B cell (primary cell): ENCODE results near the gene RNF220. TPM values are rescaled to one million over a fixed set of nuclear protein-coding genes. Genes with fewer than 3 reads are reported as not detected.

Source experiments
- ATAC-seq: fragments of 200-7000 bp; cut with Tn5 transposase; one replicate; pipeline ENCODE4 v1.10.0; 2021; ENCODE audit warnings: low read depth, mild to moderate bottlenecking, moderate number of reproducible peaks, moderate library complexity
- CTCF ChIA-PET: fragments of 350-600 bp; sonication (Branson Sonifier 250); formaldehyde crosslinking; loops from one replicate; lab custom pipeline; 2021; ENCODE audit warnings: antibody characterized with exemption, inconsistent platforms; lab: Charles Lee
- POLR2A ChIA-PET: fragments of 350-600 bp; sonication (Branson Sonifier 250); formaldehyde crosslinking; loops from one replicate; lab custom pipeline; 2021; ENCODE audit warnings: antibody characterized with exemption; lab: Charles Lee
- DNase-seq: peaks from one replicate; pipeline ENCODE4 v3.0.0; 2013
- H2AFZ ChIP-seq: 2 replicates; pipeline ENCODE4 v1.6.1; 2012; ENCODE audit warnings: mild to moderate bottlenecking, low read depth, low read length; ENCODE audit not compliant: insufficient read depth, poor library complexity, severe bottlenecking
- H3K27ac ChIP-seq, 2 donors: 1 replicate in 1 of 2; 2 replicates in 1 of 2; pipeline ENCODE4 v1.5.1; 2012 to 2013; ENCODE audit warnings: low read length in 2 of 2, mild to moderate bottlenecking in 2 of 2, moderate library complexity in 1 of 2
- H3K27me3 ChIP-seq, 4 experiments: fragments of 200-600 bp in 1 of 4; sonication (generic) in 1 of 4; replicated peaks in 1 of 4; 1 replicate in 2 of 4; 2 replicates in 2 of 4; pipeline versions ENCODE4 v1.6.1 to v1.7.0; 2013 to 2016; ENCODE audit warnings: low read length in 3 of 4, mild to moderate bottlenecking in 2 of 4, mixed read lengths in 1 of 4, moderate library complexity in 1 of 4; ENCODE audit not compliant: insufficient read depth in 4 of 4, control insufficient read depth in 3 of 4; ENCODE audit errors: control extremely low read depth in 1 of 4
- H3K36me3 ChIP-seq, 2 experiments: replicated peaks in 1 of 2; 1 replicate in 1 of 2; 2 replicates in 1 of 2; pipeline versions ENCODE4 v1.6.1 to v1.7.1; 2013; ENCODE audit warnings: low read length in 1 of 2; ENCODE audit not compliant: insufficient read depth in 2 of 2, control insufficient read depth in 1 of 2; ENCODE audit errors: control extremely low read depth in 1 of 2, extremely low read depth in 1 of 2
- H3K4me1 ChIP-seq, 2 donors: fragments of 200-600 bp in 1 of 2; sonication (generic) in 1 of 2; 1 replicate in 1 of 2; 2 replicates in 1 of 2; pipeline versions ENCODE4 v1.5.1 to v1.6.1; 2013 to 2017; ENCODE audit warnings: low read length in 2 of 2; ENCODE audit not compliant: control insufficient read depth in 2 of 2, insufficient read depth in 2 of 2
- H3K4me2 ChIP-seq: replicated peaks from 2 replicates; pipeline ENCODE3; 2012; ENCODE audit warnings: mild to moderate bottlenecking, low read depth, low read length; ENCODE audit not compliant: poor library complexity, severe bottlenecking
- H3K4me3 ChIP-seq, 5 experiments: fragments of 200-600 bp in 1 of 5; sonication (generic) in 1 of 5; 1 replicate in 3 of 5; 2 replicates in 2 of 5; pipeline versions ENCODE4 v1.5.1 to v1.7.0; 2011 to 2016; ENCODE audit warnings: low read length in 4 of 5, mild to moderate bottlenecking in 4 of 5, low read depth in 2 of 5, control low read depth in 1 of 5, moderate library complexity in 1 of 5; ENCODE audit not compliant: insufficient read depth in 1 of 5; ENCODE audit errors: control extremely low read depth in 1 of 5, extremely low read depth in 1 of 5
- H3K79me2 ChIP-seq: fragments of 200-600 bp; sonication (generic); one replicate; pipeline ENCODE4 v1.6.0; 2016; ENCODE audit warnings: low read length; ENCODE audit not compliant: control insufficient read depth, insufficient read depth
- H3K9ac ChIP-seq: fragments of 200-600 bp; sonication (generic); 2 replicates; pipeline ENCODE4 v1.6.1; 2017; ENCODE audit warnings: mild to moderate bottlenecking, low read length, moderate library complexity
- H3K9me3 ChIP-seq, 3 donors: one replicate each; pipeline versions ENCODE4 v1.6.1 to v1.7.1; 2013; ENCODE audit warnings: low read length in 2 of 3; ENCODE audit not compliant: control insufficient read depth in 2 of 3, insufficient read depth in 1 of 3; ENCODE audit errors: control extremely low read depth in 1 of 3
- H4K20me1 ChIP-seq: 2 replicates; pipeline ENCODE4 v1.6.0; 2012; ENCODE audit warnings: mild to moderate bottlenecking, low read length; ENCODE audit not compliant: insufficient read depth, control insufficient read depth, poor library complexity, severe bottlenecking
- H3K27ac Mint-ChIP-seq: one replicate; pipeline ENCODE4 v1.8.0; 2021; ENCODE audit warnings: mixed read lengths
- H3K27me3 Mint-ChIP-seq: one replicate; pipeline ENCODE4 v1.8.0; 2021; ENCODE audit warnings: mixed read lengths
- H3K4me1 Mint-ChIP-seq: one replicate; pipeline ENCODE4 v1.8.0; 2021; ENCODE audit warnings: mixed read lengths
- H3K4me3 Mint-ChIP-seq: one replicate; pipeline ENCODE4 v1.8.0; 2021; ENCODE audit warnings: mixed read lengths
- H3K9me3 Mint-ChIP-seq: one replicate; pipeline ENCODE4 v1.8.0; 2022; ENCODE audit warnings: mixed read lengths; ENCODE audit not compliant: insufficient read depth
- CTCF ChIP-seq: fragments of 200-600 bp; IDR thresholded peaks from one replicate; pipeline ENCODE4 v1.8.0; 2022; ENCODE audit warnings: antibody characterized with exemption, mild to moderate bottlenecking
- EZH2 ChIP-seq: IDR thresholded peaks from 2 replicates; pipeline ENCODE4 v1.6.1; 2012; ENCODE audit warnings: borderline replicate concordance, low read depth, mild to moderate bottlenecking, moderate library complexity, low read length; ENCODE audit not compliant: insufficient read depth, poor library complexity, severe bottlenecking
- WGBS: methylation state at CpG from one replicate; pipeline ENCODE4 v1.1.5; 2013; ENCODE audit warnings: missing lambda C conversion rate; ENCODE audit not compliant: insufficient coverage; 5-methylcytosine and 5-hydroxymethylcytosine counted together
- intact Hi-C: fragments of 100-400 bp; cut with micrococcal nuclease; formaldehyde crosslinking; loops from one replicate; pipeline ENCODE4 v1.10.0; 2022
- polyA plus RNA-seq: library from polyadenylated mRNA; depleted of rRNA; stranded (reverse); fragments of >200 nt; gene quantifications from 2 replicates; pipeline ENCODE4 v1.2.3, GENCODE V29; 2012
- total RNA-seq, 2 donors: library from RNA; stranded (reverse); fragments of 120-200 nt in 1 of 2; gene quantifications; 1 replicate in 1 of 2; 2 replicates in 1 of 2; pipeline versions ENCODE4 v1.2.3 to v1.2.4, GENCODE V29; 2013 to 2022

Gene RNF220
- total and polyA plus RNA-seq, 2 donors (not counting 1 experiment from before 2014, with no cell fraction given): 115 to 141 TPM

DNA sequence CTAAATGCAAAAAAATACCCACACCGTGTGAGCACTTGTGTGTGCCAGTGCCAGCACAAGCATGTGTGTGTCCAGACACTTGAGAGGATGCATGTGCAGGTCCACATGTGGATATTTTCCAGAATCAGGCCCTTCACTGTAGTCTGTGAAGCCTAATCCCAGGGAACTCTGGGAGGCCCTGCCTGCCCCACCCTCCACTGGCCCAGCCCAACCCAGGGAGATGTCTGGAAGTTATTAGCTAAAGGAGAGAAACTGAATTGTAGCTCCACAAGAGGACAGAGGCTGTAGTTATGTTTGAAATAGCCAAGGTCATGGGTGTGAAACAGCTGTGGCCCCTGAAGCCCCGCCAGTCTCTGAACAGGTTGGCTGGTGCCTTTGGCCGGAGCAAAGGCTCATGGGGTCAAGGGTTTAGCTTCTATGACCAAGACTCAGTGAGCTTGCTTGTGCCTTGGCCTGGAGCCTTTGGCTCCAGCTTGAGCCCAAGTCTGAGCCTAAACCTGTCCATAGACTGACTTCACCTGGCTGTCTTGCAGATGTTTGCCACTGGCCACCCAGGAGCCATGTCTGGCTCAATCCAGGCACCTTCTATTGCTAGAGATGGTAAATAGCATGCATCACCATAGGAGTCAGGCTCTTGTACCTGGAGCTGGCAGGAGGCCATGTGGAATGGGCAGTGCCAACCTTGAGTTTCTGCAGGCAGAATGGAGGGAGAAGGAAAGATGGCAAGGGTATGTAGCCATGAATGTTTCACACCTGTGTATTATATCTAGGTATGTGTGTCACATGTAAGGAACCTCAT lies 199.3 kb downstream of the RNF220 start:
- Mint-ChIP-seq H3K4me1 (no peaks in the 10 kb centered on the region), H3K27ac (no peak overlapping the region), H3K27me3 (peaks cover 11% of the 10 kb centered on the region), H3K4me3 (no peak overlapping the region), H3K9me3 (no peaks in the 10 kb centered on the region)
- no peaks in the 10 kb centered on the region for H3K27me3 ChIP-seq
- no peaks in the 10 kb centered on the region for H4K20me1 ChIP-seq
- H3K4me1 ChIP-seq: no peaks in the 10 kb centered on the region
- intact Hi-C loops: no loop called here
- POLR2A ChIA-PET: no interaction called here
- H2AFZ ChIP-seq: no peak overlapping the region
- no peaks in the 10 kb centered on the region for H3K36me3 ChIP-seq
- H3K27ac ChIP-seq: no peak overlapping the region
- WGBS: 88% methylated on average over 3 of the region's 3 CpGs
- H3K79me2 ChIP-seq: no peaks in the 10 kb centered on the region
- no peak overlapping the region for H3K4me3 ChIP-seq
- CTCF ChIA-PET: interaction anchor here (0.6 to 2.0 kb wide), 3 partner anchors 10 to 67 kb away, joined by 3 to 7 read pairs (median 3); no protein-coding TSS in a partner anchor
- no peak for DNase-seq
- no peaks in the 10 kb centered on the region for H3K9me3 ChIP-seq
- TF ChIP-seq CTCF: no peak
- no peak for TF ChIP-seq EZH2
- H3K9ac ChIP-seq: no peak overlapping the region
- H3K4me2 ChIP-seq: no peak overlapping the region
- ATAC-seq: no peak

DNA sequence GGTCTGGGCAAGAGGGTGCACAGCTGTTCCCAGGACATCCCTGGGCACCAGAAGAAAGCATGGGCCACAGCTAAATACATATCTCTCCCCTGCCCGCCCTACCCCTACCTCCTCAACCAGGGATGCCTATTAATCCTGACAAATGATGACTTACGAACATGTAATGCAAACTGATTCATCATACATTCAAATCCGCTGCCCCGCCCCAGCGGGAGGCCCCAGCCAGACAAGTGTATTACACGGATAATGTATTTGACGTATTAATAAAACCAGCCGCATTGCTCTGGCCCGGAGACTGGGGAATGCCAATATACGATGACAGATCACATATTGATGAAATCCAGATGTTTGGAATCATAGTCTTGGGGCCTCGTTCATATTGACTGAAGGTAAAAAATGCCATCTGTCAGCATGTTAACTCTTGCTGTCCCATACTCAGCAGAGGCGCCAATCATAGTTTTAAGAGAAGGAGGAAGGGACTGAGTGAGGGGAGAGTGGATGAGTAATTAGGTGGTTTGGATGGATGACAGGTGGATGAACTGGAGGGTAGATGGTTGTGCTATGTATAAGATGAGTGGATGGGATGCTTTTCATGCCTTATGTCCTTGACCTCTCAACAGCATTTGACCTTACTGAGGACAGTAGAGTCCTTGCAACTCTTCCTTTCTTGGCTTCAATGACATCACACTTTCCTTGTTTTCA lies 201.0 kb downstream of the RNF220 start:
- Histone ChIP-seq H3K4me3 (no peak overlapping the region), H3K27me3 (no peaks in the 10 kb centered on the region), H3K27ac (no peak overlapping the region), H4K20me1 (no peaks in the 10 kb centered on the region), H3K9me3 (no peaks in the 10 kb centered on the region), H3K9ac (no peak overlapping the region), H2AFZ (no peak overlapping the region), H3K4me2 (no peak overlapping the region), H3K79me2 (no peaks in the 10 kb centered on the region), H3K36me3 (no peaks in the 10 kb centered on the region), H3K4me1 (no peaks in the 10 kb centered on the region)
- Mint-ChIP-seq H3K4me3 (no peak overlapping the region), H3K9me3 (no peaks in the 10 kb centered on the region), H3K27ac (no peak overlapping the region), H3K4me1 (no peaks in the 10 kb centered on the region), H3K27me3 (peaks cover 11% of the 10 kb centered on the region)
- 94% methylated on average over 11 of the region's 12 CpGs for WGBS
- TF ChIP-seq EZH2 (no peak), CTCF (no peak)
- ATAC-seq: no peak
- ChIA-PET POLR2A (no interaction called here), CTCF (interaction anchor here (6.1 kb wide), 1 partner anchor 46 kb away, joined by 65 read pairs; no protein-coding TSS in a partner anchor)
- no peak for DNase-seq
- intact Hi-C loops: no loop called here
